ENCODE measurements around the gene AMMECR1. TPM values are rescaled to one million over a fixed set of nuclear protein-coding genes. Genes with fewer than 3 reads are reported as not detected.

AMMECR1 gene
- total and polyA plus RNA-seq, 10 donors: 1.7 to 15.6 (median 9.6) TPM

DNA sequence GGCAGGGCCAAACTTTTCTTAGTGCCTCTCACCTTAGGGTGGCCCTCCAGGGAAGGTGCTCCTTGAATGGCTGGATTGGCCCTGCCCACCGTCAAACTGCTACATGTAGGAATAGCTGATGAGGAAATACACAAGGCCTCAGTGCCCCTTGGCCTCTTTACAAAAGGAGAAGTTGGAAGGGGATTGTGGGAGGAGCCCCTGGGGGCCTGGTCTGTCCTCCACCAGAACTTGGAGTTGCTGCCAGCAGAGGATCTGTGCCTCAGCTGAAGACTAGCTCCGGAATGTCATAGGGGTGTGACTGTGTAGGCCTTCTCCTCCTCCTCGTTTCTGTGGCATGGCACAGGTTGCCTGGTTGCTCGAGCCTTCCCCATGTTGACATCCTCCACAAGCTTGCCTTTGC lies 142.7 kb downstream of the AMMECR1 start:
- WGBS, 5 donors: 56 to 78% (median 71%) methylated on average over 3 to 4 of the region's 4 CpGs
- Histone ChIP-seq H3K27ac (no peak overlapping the region), H3K9me3 (no peaks in the 10 kb centered on the region), H3K36me3 (peaks cover 0 to 36% (median 0%) of the 10 kb centered on the region in 6 donors), H3K4me3 (no peak overlapping the region), H3K27me3 (replicated peaks in 1 of 7) (peaks cover 0 to 4% (median 0%) of the 10 kb centered on the region in 7 donors), H3K4me1 (peaks cover 0 to 4% (median 0%) of the 10 kb centered on the region in 6 donors)
- TF ChIP-seq POLR2AphosphoS5 (IDR thresholded peaks at IDR 0.05) (no peak), POLR2A (IDR thresholded peaks at IDR 0.05) (no peak)
- TF ChIP-seq, protein P1, sequence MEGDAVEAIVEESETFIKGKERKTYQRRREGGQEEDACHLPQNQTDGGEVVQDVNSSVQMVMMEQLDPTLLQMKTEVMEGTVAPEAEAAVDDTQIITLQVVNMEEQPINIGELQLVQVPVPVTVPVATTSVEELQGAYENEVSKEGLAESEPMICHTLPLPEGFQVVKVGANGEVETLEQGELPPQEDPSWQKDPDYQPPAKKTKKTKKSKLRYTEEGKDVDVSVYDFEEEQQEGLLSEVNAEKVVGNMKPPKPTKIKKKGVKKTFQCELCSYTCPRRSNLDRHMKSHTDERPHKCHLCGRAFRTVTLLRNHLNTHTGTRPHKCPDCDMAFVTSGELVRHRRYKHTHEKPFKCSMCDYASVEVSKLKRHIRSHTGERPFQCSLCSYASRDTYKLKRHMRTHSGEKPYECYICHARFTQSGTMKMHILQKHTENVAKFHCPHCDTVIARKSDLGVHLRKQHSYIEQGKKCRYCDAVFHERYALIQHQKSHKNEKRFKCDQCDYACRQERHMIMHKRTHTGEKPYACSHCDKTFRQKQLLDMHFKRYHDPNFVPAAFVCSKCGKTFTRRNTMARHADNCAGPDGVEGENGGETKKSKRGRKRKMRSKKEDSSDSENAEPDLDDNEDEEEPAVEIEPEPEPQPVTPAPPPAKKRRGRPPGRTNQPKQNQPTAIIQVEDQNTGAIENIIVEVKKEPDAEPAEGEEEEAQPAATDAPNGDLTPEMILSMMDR (IDR thresholded peaks at IDR 0.05 in 8 of 11, conservative IDR thresholded peaks at IDR 0.05 in 3 of 11): no peak
- intact Hi-C loops (cut with DNase I; ENCODE audit: low total_unique reads): no loop called here
- peak; percentile 45 for DNase-seq

- WGBS, 5 donors: 76 to 93% (median 87%) methylated on average over 8 to 19 of the region's 19 CpGs
Measured at GRCh38 chrX:110173192-110174175, 144.4 kb downstream of the AMMECR1 start.

DNA sequence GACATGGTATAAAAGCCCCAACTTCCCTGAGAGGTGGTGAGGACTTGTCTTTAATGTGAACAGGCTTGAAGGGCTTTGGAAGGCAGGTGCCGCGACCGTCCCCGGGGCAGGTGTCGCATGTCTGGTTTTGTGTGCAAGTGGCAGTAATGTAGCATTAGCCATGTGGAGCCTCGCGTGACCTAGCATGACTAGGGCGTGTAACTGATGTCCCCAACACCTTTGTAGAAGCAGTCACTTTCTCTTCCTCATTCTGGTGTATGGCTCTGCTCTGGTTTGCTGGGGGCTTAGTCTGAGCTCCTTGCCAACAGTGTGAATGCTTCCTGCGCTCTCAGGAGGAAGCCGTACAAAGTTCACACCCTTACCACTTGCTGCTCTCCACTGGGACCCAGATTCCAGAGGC lies 145.7 kb downstream of the AMMECR1 start:
- Histone ChIP-seq H3K4me3 (no peak overlapping the region), H3K36me3 (peaks cover 0 to 34% (median 0%) of the 10 kb centered on the region in 6 donors), H3K27me3 (replicated peaks in 1 of 7) (no peaks in the 10 kb centered on the region), H3K27ac (peak overlapping the region in 1 of 8 donors; percentile 35), H3K4me1 (peaks cover 0 to 4% (median 0%) of the 10 kb centered on the region in 6 donors), H3K9me3 (no peaks in the 10 kb centered on the region)
- TF ChIP-seq, protein P1 (IDR thresholded peaks at IDR 0.05 in 8 of 11, conservative IDR thresholded peaks at IDR 0.05 in 3 of 11): no peak
- peak in 2 of 3 donors; percentile 22 to 48 for TF ChIP-seq POLR2AphosphoS5 (IDR thresholded peaks at IDR 0.05)
- intact Hi-C loops (cut with DNase I; ENCODE audit: low total_unique reads): no loop called here
- peak; percentile 86 for DNase-seq
- WGBS, 5 donors: 39 to 77% (median 67%) methylated on average over 5 to 10 of the region's 10 CpGs

More at GRCh38 chrX:110173192-110174175, 144.4 kb downstream of the AMMECR1 start:
- peaks cover 0 to 4% (median 0%) of the 10 kb centered on the region in 6 donors for H3K4me1 ChIP-seq
- no peaks in the 10 kb centered on the region for H3K27me3 ChIP-seq (replicated peaks in 1 of 7)
- intact Hi-C loops (cut with DNase I; ENCODE audit: low total_unique reads): no loop called here
- no peak overlapping the region for H3K4me3 ChIP-seq
- DNase-seq: peak; percentile 69
- TF ChIP-seq, protein P1 (IDR thresholded peaks at IDR 0.05 in 8 of 11, conservative IDR thresholded peaks at IDR 0.05 in 3 of 11): no peak
- TF ChIP-seq POLR2A (IDR thresholded peaks at IDR 0.05) (no peak), POLR2AphosphoS5 (IDR thresholded peaks at IDR 0.05) (no peak)
- no peak overlapping the region for H3K27ac ChIP-seq
- no peaks in the 10 kb centered on the region for H3K9me3 ChIP-seq
- peaks cover 0 to 39% (median 0%) of the 10 kb centered on the region in 6 donors for H3K36me3 ChIP-seq

DNA sequence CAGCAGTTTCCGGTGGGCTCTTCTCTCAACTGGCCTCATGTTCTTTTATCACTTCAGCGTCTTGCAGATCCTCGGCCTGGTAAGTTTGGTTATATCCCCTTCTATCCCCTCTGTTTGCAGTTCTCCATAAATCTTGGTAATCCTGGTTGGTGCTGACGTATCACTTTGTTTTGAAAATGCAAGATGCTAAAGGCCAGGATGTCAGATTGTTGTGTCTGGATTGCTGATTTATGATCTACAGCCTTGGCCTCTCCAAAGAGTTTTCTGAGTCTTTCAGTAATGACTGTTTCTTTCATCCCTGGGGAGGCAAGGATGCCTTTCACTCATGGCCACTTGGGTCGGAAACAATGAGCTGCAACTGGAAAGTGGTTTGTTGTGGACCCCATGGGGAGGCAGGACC lies 146.4 kb downstream of the AMMECR1 start:
- WGBS, 5 donors: 78 to 93% (median 89%) methylated on average over 4 to 5 of the region's 5 CpGs
- peaks cover 0 to 34% (median 0%) of the 10 kb centered on the region in 6 donors for H3K36me3 ChIP-seq
- H3K27me3 ChIP-seq (replicated peaks in 1 of 7): no peaks in the 10 kb centered on the region
- no peaks in the 10 kb centered on the region for H3K9me3 ChIP-seq
- peaks cover 0 to 4% (median 0%) of the 10 kb centered on the region in 6 donors for H3K4me1 ChIP-seq
- intact Hi-C loops (cut with DNase I; ENCODE audit: low total_unique reads): no loop called here
- TF ChIP-seq POLR2A (IDR thresholded peaks at IDR 0.05): no peak
- no peak for TF ChIP-seq POLR2AphosphoS5 (IDR thresholded peaks at IDR 0.05)
- TF ChIP-seq, protein P1 (IDR thresholded peaks at IDR 0.05 in 8 of 11, conservative IDR thresholded peaks at IDR 0.05 in 3 of 11): no peak
- no peak overlapping the region for H3K4me3 ChIP-seq
- DNase-seq: no peak
- no peak overlapping the region for H3K27ac ChIP-seq
